Subcutaneous abdominal adipose tissue (tissue), 5 donors: ENCODE measurements around the gene PRDM15.

Experiments used
- H3K27ac ChIP-seq: one replicate; pipeline ENCODE4 v1.7.0; 2013; ENCODE audit warnings: low read depth, mild to moderate bottlenecking, inconsistent platforms, low read length, moderate library complexity
- H3K27me3 ChIP-seq, 5 donors: one replicate each; pipeline ENCODE4 v1.7.0; 2013; ENCODE audit warnings: low read length in 5 of 5, inconsistent platforms in 1 of 5; ENCODE audit not compliant: control insufficient read depth in 5 of 5, insufficient read depth in 4 of 5
- H3K36me3 ChIP-seq, 5 donors: one replicate each; pipeline ENCODE4 v1.7.0; 2013; ENCODE audit warnings: low read length in 5 of 5; ENCODE audit not compliant: control insufficient read depth in 5 of 5, insufficient read depth in 5 of 5
- H3K4me1 ChIP-seq, 5 donors: one replicate each; pipeline ENCODE4 v1.7.0; 2013; ENCODE audit warnings: low read length in 5 of 5, mild to moderate bottlenecking in 3 of 5, moderate library complexity in 1 of 5; ENCODE audit not compliant: control insufficient read depth in 5 of 5, insufficient read depth in 5 of 5
- H3K4me3 ChIP-seq, 5 donors: one replicate each; pipeline ENCODE4 v1.7.0; 2013; ENCODE audit warnings: low read length in 5 of 5, low read depth in 1 of 5
- H3K9ac ChIP-seq, 5 donors: one replicate each; pipeline ENCODE4 v1.7.0; 2013; ENCODE audit warnings: low read length in 5 of 5, mild to moderate bottlenecking in 4 of 5, moderate library complexity in 3 of 5
- H3K9me3 ChIP-seq, 5 donors: one replicate each; pipeline ENCODE4 v1.7.0; 2013; ENCODE audit warnings: low read length in 5 of 5; ENCODE audit not compliant: control insufficient read depth in 5 of 5
- donor health status: healthy.
- donor health status: healthy.
- donor health status: healthy.
- donor health status: healthy.
- donor health status: healthy.

PRDM15 gene

GRCh38 chr21:41848533-41848932 lies 30.6 kb downstream of the PRDM15 start:
- Histone ChIP-seq H3K9ac (no peak overlapping the region), H3K4me3 (no peak overlapping the region), H3K4me1 (peaks cover 0 to 4% (median 0%) of the 10 kb centered on the region in 5 donors), H3K9me3 (no peaks in the 10 kb centered on the region), H3K27ac (no peak overlapping the region), H3K36me3 (peaks cover 0 to 40% (median 18%) of the 10 kb centered on the region in 5 donors), H3K27me3 (no peaks in the 10 kb centered on the region)

- no peaks in the 10 kb centered on the region for H3K27me3 ChIP-seq
- H3K4me3 ChIP-seq = no peak overlapping the region
- H3K9me3 ChIP-seq = no peaks in the 10 kb centered on the region
- no peak overlapping the region for H3K27ac ChIP-seq
- peaks cover 0 to 4% (median 0%) of the 10 kb centered on the region in 5 donors for H3K4me1 ChIP-seq
- H3K36me3 ChIP-seq = peaks cover 0 to 29% (median 11%) of the 10 kb centered on the region in 5 donors
- H3K9ac ChIP-seq = no peak overlapping the region
Measured at GRCh38 chr21:41847066-41847804, 31.9 kb downstream of the PRDM15 start.

DNA sequence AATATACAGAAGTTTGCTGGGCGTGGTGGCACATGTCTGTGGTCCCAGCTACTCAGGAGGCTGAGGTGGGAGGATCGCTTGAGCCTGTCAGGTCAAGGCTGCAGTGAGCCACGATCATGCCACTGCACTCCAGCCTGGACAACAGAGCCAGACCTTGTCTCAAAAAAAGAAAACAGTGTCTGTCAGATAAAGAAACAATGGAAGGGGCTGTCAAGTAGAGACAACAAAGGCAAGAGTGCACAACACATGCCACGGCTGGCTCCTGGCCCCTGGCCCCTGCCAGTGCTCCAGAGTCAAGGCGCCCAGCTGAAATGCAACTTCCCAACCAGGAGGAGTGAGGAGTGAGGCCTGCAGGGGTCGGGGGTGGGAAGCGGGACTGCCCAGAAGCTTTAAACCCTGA lies 32.6 kb downstream of the PRDM15 start:
- Histone ChIP-seq H3K9ac (no peak overlapping the region), H3K4me3 (no peak overlapping the region), H3K27ac (no peak overlapping the region), H3K36me3 (peaks cover 0 to 24% (median 10%) of the 10 kb centered on the region in 5 donors), H3K9me3 (peaks cover 0 to 4% (median 0%) of the 10 kb centered on the region in 5 donors), H3K4me1 (peaks cover 0 to 4% (median 0%) of the 10 kb centered on the region in 5 donors), H3K27me3 (no peaks in the 10 kb centered on the region)

GRCh38 chr21:41846033-41846317 lies 33.2 kb downstream of the PRDM15 start:
- H3K4me1 ChIP-seq = peaks cover 0 to 4% (median 0%) of the 10 kb centered on the region in 5 donors
- H3K27ac ChIP-seq = no peak overlapping the region
- H3K9ac ChIP-seq = no peak overlapping the region
- H3K4me3 ChIP-seq = no peak overlapping the region
- peaks cover 0 to 10% (median 3%) of the 10 kb centered on the region in 5 donors for H3K9me3 ChIP-seq
- no peaks in the 10 kb centered on the region for H3K27me3 ChIP-seq
- H3K36me3 ChIP-seq = peaks cover 3 to 19% (median 8%) of the 10 kb centered on the region in 5 donors

DNA sequence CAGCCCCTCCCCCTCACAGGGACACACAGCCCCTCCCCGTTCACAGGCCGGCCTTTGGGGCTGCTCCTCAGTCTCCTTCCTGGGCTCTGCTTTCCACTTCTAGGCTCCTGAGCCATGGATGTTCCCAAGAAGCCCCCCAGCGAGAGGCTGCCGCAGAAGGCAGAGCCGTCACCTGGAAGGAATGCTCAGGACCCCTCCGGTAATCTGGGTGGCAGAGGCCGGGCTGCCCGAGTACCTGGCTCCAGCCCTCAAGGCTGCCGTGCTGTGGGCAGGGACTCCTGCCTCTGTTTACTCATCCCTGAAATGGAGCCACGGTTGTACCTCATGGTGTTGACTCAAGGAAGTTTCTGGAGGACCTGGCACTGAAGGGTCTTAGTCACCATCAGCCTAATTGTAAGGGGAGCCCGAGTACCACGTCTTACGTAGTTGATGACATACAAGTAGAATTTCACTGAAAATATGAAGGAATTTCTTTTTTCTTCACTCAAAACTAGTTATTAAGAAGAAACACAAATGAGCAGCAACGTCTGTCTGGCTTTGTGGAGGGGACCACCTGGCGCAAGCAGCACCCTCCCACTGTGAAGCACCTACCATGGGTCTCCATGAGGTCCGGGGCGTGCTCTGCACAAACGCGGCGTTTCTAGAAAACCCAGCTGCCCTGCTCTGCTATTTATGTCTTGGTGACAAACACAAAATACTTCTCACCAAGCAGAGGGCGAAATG lies 33.7 kb downstream of the PRDM15 start:
- Histone ChIP-seq H3K9me3 (peaks cover 0 to 12% (median 5%) of the 10 kb centered on the region in 5 donors), H3K36me3 (peaks cover 3 to 17% (median 8%) of the 10 kb centered on the region in 5 donors), H3K4me3 (no peak overlapping the region), H3K27me3 (no peaks in the 10 kb centered on the region), H3K27ac (no peak overlapping the region), H3K9ac (no peak overlapping the region), H3K4me1 (peaks cover 0 to 4% (median 0%) of the 10 kb centered on the region in 5 donors)

GRCh38 chr21:41843584-41843983 lies 35.6 kb downstream of the PRDM15 start:
- H3K27ac ChIP-seq = no peak overlapping the region
- no peak overlapping the region for H3K9ac ChIP-seq
- peaks cover 0 to 4% (median 0%) of the 10 kb centered on the region in 5 donors for H3K4me1 ChIP-seq
- no peak overlapping the region for H3K4me3 ChIP-seq
- H3K36me3 ChIP-seq = peaks cover 5 to 24% (median 13%) of the 10 kb centered on the region in 5 donors
- H3K27me3 ChIP-seq = no peaks in the 10 kb centered on the region
- peaks cover 0 to 12% (median 5%) of the 10 kb centered on the region in 5 donors for H3K9me3 ChIP-seq

DNA sequence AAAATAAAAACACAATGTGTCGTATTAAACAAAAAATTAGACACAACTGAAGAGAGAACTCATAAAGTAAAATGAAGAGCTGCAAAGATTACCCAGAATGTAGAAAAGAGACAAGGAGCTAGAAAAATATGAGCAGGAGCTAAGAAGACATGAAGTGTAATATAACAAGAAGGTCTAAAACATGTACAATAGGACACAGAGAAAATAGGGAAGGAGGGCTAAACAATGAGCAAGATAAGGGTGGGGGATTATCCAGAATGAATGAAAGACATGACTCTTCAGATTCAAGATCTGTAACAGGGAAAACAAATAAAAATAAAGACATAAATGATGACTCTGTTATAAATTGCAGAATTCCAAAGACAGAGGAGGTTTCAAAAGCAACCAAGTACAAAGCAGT lies 38.3 kb downstream of the PRDM15 start:
- H3K4me3 ChIP-seq = peak overlapping the region in 1 of 5 donors; percentile 33
- H3K4me1 ChIP-seq = peaks cover 0 to 4% (median 0%) of the 10 kb centered on the region in 5 donors
- H3K9ac ChIP-seq = no peak overlapping the region
- no peaks in the 10 kb centered on the region for H3K27me3 ChIP-seq
- peaks cover 0 to 12% (median 5%) of the 10 kb centered on the region in 5 donors for H3K9me3 ChIP-seq
- H3K36me3 ChIP-seq = peaks cover 5 to 37% (median 29%) of the 10 kb centered on the region in 5 donors
- no peak overlapping the region for H3K27ac ChIP-seq

DNA sequence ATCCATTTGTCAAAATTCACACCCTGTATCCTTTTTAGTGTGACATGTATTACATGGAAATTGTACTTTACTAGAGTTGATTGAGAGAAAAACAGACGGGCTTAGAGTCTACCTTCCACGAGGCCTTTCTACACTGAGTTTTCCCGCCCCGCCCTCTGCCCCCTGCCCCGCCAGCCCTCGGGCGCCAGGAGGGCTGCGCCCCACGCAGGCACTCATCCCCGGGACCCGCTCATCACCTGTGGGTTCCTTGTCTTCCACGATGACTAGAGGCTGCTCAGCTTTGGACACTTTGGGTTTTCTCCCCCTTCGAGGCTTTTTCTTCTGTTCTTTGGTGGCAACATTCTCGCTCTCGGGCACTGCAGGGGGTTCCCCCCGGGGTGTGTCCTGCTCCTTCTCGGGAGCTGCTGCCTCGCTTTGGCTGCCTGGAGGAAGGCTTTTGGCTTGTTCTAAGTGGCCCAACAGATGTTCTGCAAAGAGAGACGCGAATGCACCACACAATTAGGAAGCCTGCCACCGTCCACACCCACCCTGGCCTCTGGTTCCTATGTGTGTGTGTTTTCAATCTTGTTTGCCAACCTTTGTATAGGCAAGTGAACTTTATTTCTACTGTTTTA lies 39.6 kb downstream of the PRDM15 start:
- Histone ChIP-seq H3K27me3 (no peaks in the 10 kb centered on the region), H3K36me3 (peaks cover 5 to 44% (median 37%) of the 10 kb centered on the region in 5 donors), H3K4me1 (peaks cover 0 to 4% (median 0%) of the 10 kb centered on the region in 5 donors), H3K9ac (no peak overlapping the region), H3K9me3 (peaks cover 0 to 12% (median 5%) of the 10 kb centered on the region in 5 donors), H3K4me3 (no peak overlapping the region), H3K27ac (no peak overlapping the region)

DNA sequence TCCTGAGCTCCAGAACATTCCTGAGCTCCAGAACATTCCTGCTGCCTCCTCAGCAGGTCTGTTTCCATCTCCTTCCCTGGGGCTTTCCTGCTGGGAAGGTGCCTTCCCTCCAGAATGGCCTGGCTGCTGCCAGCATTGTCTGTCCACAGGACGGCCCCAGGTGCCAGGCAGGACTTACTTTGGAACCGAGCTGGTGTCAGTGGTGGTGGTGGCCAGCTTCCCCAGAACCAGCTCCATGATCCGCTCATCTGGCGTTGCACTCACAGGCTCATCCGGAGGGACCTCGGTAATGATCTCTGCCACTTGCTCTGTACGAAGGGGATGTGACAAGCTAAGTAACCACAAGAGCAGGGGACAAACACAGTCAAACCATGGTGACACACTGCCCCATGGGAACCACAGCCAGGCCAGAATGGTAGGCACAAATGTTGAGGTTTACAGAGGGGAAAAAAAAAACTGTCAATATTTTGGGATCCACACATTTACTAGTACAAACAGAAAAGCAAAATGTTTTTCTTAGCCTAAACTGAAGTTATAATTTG lies 41.3 kb downstream of the PRDM15 start:
- Histone ChIP-seq H3K27me3 (no peaks in the 10 kb centered on the region), H3K36me3 (peaks cover 5 to 60% (median 44%) of the 10 kb centered on the region in 5 donors), H3K27ac (no peak overlapping the region), H3K4me1 (no peaks in the 10 kb centered on the region), H3K9ac (no peak overlapping the region), H3K9me3 (peaks cover 0 to 12% (median 5%) of the 10 kb centered on the region in 5 donors), H3K4me3 (no peak overlapping the region)
